ENCODE measurements around the gene DBF4.
"Not testable (repeated sequence)": the region's sequence is repeated elsewhere in the genome, so short reads cannot be mapped to it uniquely, and the experiment has no call there.

DBF4 gene

DNA sequence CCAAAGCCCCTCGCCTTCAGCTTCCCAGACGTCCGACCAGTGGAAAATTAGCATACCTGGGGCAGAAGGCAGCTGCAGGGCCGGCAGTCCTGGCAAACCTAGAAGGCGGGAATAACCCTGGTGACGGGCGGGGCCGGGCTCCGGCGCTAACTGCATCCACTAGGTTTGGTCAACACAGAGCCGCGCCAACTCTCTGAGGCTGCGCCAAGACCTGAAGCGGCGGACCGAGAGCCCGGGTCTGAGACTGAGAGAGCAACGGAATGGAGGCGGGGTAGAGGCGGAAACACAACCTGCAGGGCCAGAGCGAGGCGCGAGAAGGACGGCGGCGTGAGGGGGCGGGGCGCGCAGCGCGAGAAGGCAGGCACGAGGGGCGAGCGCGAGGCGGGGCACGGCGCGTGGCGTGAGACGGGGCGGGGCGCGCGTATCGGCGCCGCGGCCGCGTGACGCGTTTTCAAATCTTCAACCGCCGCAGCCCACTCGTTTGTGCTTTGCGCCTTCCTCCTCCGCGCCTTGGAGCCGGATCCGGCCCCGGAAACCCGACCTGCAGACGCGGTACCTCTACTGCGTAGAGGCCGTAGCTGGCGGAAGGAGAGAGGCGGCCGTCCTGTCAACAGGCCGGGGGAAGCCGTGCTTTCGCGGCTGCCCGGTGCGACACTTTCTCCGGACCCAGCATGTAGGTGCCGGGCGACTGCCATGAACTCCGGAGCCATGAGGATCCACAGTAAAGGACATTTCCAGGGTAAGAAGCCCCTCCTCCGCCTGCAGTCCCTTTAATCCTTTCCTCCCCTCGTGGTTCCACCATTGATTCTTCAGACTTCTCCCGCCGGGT is at the start of gene DBF4, which contains the start of gene SLC25A40:
Gene DBF4 (plus strand): TSS at position 454 of the 829 bp plus-strand sequence. CDS start 240 bp downstream, at position 694.
Gene SLC25A40 (minus strand): TSS at position 321 of the 829 bp plus-strand sequence. CDS start 17,633 bp downstream, outside the sequence.
- DNase-seq (ENCODE audit: low read depth): peak; percentile 93

- DNase-seq (ENCODE audit: low read depth): not testable (repeated sequence)
Observed at GRCh38 chr7:87828383-87828782, 47.9 kb upstream of the DBF4 start.

DNA sequence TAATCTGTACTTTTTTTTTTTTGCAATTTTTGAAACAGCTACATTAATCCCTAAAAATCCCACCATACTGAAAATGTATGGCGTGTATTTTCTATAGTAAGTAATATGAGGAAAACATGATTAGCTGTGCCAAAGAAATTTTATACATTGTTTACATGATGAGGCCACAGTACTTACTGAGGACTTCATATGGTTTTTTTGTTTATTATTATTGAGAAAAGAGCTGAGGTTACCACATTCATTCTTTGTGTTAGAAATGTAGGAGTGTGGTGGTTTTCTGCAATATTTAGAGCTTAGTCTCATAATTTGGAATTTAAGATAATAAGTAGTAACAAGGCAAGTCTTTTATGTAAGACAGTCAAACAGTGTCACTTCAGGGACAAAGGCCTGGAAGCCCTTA is 45.2 kb upstream of the DBF4 start:
- no peak for DNase-seq (ENCODE audit: low read depth)

GRCh38 chr7:87833130-87833529 is 43.2 kb upstream of the DBF4 start:
- no peak for DNase-seq (ENCODE audit: low read depth)

- no peak for DNase-seq (ENCODE audit: low read depth)
Observed at GRCh38 chr7:87837597-87837996, 38.7 kb upstream of the DBF4 start.

GRCh38 chr7:87850836-87851593 is 25.3 kb upstream of the DBF4 start:
- no peak for DNase-seq (ENCODE audit: low read depth)

- DNase-seq (ENCODE audit: low read depth): no peak
Observed at GRCh38 chr7:87852306-87852705, 24.0 kb upstream of the DBF4 start.

DNA sequence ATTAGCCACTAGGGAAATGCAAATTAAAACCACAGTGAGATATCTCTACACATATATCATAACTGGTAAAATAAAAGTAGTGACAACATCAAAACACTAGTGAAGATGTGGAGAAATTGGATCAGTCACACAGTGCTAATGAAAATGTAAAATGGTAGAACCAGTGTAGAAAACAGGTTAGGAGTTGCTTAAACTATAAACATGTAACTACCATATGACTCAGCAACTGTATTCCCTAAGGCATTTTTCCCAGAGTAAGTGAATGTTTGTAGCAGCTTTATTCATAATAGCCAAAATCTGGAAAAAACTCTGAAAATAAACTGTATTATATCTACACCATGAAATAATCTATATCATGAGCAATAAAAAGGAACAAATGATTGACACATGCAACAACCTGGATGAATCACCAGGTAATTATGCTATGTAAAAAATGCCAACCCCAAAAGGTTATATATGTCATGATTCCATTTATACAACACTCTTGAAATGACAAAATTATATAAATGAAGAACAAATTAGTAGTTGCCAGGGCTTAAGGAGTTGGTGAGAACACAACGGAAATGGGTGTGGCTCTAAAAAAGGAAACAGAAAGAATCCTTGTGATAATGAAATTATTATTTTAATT is 22.9 kb upstream of the DBF4 start:
- DNase-seq (ENCODE audit: low read depth): no peak

DNA sequence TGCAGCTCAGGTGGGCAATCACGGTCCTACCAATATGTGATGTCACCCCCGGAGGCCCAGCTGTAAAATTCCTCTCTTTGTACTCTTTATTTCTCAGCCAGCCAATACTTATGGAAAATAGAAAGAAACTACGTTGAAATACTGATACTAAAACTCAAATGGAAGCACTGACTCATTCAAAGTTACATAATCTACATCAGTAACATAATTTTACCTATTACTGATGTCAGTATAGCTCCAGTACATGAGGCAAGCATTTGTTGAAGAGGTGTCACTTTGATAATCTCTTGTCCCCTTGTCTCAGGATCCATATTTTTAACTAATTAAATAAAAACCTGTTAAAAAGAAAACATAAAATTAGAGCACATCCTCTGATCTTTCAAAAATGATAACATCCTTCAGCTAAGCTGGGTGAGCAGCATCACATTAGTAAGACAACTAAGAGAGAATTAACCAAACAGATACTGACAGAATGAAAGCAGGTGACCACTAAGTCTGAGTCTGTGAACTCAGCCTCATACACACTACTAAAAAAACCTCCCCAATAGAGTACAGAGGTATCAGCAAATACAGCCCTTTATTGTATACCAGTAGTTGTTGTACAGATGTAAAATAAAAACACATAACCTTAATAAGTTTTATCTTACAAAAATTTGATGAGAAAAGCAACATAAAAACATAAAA is 17.7 kb upstream of the DBF4 start:
- DNase-seq (ENCODE audit: low read depth): no peak

DNA sequence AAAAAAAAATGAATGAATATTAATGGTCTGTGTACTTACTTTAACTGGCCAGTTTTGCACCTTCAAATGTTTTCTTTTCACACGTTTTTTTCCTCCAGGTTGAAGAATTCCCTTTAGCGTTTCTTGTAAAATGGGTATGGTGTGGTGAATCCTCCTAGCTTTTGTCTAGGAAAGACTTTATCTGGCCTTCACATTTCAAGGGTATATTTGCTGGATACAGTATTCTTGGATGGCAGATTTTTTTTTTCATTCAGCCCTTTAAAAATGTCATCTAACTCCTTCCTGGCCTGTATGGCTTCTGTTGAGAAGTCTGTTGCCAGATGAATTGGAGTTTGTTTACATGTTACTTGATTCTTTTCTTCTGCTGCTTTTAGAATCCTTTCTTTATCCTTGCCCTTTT is 10.2 kb upstream of the DBF4 start:
- no peak for DNase-seq (ENCODE audit: low read depth)

GRCh38 chr7:87866533-87866932 is 9.8 kb upstream of the DBF4 start:
- not testable (repeated sequence) for DNase-seq (ENCODE audit: low read depth)

DNA sequence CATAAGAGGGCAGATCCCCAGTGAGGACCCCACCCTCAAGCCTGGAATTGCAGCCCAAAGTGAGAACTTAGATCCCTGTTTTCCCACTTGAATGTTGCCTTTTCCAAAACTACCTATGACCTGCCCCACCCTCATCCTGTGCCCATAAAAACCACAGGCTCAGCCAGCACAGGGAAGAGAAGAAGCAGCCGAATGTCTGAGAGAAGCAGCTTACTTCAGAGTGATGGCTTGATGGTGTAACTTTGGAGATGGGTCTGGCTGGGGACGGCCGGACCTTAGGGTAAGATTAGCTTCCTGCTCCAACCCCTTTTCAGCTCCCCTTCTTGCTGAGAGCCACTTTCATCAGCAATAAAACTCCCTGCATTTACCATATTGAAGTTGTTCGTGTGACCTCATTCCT is 5.8 kb upstream of the DBF4 start:
- no peak for DNase-seq (ENCODE audit: low read depth)

GRCh38 chr7:87872346-87872745 is 3.9 kb upstream of the DBF4 start:
- DNase-seq (ENCODE audit: low read depth): no peak

DNA sequence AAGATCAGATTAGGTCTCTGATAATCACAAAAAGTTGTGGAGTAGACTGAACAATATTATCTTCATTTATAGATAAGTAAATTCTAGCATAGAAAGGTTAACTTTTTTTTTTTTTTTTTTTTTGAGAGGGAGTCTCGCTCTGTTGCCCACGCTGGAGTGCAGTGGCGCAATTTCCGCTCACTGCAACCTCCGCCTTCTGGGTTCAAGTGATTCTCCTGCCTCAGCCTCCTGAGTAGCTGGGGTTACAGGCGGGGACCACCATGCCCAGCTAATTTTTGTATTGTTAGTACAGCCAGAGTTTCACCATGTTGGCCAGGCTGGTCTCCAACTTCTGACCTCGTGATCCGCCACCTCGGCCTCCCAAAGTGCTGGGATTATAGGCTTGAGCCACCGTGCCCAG is 3.0 kb upstream of the DBF4 start:
- DNase-seq (ENCODE audit: low read depth): not testable (repeated sequence)

DNA sequence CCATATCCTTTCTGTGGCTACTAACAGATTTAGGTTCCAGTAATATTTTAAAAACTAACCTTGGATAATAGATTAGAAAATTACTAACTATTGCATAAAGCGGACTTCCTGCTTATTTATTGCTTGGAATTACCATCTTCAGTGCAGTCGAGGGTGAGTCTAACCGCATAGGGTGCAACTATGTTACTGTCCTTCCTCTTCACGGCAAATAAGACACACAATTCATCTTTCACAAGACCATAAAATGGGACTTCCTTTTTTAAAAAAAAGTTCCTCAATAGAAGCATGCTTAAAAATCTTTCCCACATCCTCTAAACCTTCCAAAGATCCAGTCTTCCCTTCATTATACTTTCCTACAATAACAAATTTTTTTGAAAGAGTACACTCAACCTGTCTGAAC is 2.2 kb upstream of the DBF4 start:
- DNase-seq (ENCODE audit: low read depth): no peak

- no peak for DNase-seq (ENCODE audit: low read depth)
Observed at GRCh38 chr7:87875151-87876039, 898 bp upstream of the DBF4 start.

- DNase-seq (ENCODE audit: low read depth): peak; percentile 20
Observed at GRCh38 chr7:87876869-87877234, 559 bp downstream of the DBF4 start.

DNA sequence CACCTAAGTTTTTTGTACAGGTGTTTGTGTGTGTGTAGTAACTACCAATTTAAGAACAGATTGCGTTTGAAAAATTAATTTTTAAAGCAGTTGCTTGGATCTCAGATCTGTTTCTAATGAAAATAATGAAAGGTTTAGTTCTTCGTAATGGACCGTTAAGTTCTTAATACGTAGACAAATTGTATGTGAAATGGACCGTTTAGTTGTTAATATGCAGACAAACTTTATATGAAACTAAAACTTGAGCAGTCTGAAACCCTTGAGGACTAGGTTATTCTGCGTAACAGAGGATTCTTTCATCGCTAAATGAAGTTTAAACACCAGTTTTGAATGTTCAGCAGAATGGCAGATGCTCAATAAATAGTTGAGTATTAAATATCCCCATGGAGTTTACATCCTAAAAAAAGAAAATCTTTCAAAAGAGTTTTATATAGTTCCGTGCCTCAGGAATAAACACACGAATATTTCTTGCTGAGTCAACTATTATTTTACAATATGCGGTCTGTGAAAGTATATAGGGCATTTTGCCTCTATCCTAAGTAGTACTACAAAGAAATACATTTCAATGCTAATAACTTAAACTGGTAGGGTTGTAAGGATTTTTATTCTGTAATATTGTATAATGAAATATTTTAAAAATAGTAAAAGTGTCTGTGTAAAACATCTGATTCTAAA is 1.2 kb downstream of the DBF4 start:
- no peak for DNase-seq (ENCODE audit: low read depth)

GRCh38 chr7:87878208-87878735 is 2.0 kb downstream of the DBF4 start:
- no peak for DNase-seq (ENCODE audit: low read depth)
